OCI-LY1 (cell line): ENCODE measurements around the gene LRRC51.

Source experiments
- H2AFZ ChIP-seq: fragments of 200-600 bp; sonication (generic), shearing (Covaris generic); 2 replicates; pipeline ENCODE4 v1.6.0; 2014; ENCODE audit warnings: antibody characterized with exemption, mild to moderate bottlenecking, low read length
- H3F3A ChIP-seq: fragments of 200-600 bp; sonication (generic), shearing (Covaris generic); 2 replicates; pipeline ENCODE4 v1.6.0; 2014; ENCODE audit warnings: mild to moderate bottlenecking, antibody characterized with exemption, low read length, moderate library complexity; ENCODE audit not compliant: insufficient read depth
- H3K27ac ChIP-seq: fragments of 200-600 bp; sonication (generic); 2 replicates; pipeline ENCODE4 v1.5.1; 2014; ENCODE audit warnings: low read length, mixed run types, mild to moderate bottlenecking, low read depth; ENCODE audit not compliant: poor library complexity, severe bottlenecking
- H3K27me3 ChIP-seq: fragments of 200-600 bp; sonication (generic); 2 replicates; pipeline ENCODE4 v1.6.0; 2014; ENCODE audit warnings: antibody characterized with exemption, mild to moderate bottlenecking, low read length, moderate library complexity; ENCODE audit not compliant: insufficient read depth
- H3K36me3 ChIP-seq: fragments of 200-600 bp; sonication (generic); 2 replicates; pipeline ENCODE4 v1.6.1; 2014; ENCODE audit warnings: mild to moderate bottlenecking, antibody characterized with exemption, low read length, moderate library complexity, mixed read lengths; ENCODE audit not compliant: insufficient read depth
- H3K4me1 ChIP-seq: fragments of 200-600 bp; sonication (generic); 2 replicates; pipeline ENCODE4 v1.5.1; 2014; ENCODE audit warnings: mild to moderate bottlenecking, low read length, moderate library complexity; ENCODE audit not compliant: insufficient read depth, severe bottlenecking
- H3K4me2 ChIP-seq: fragments of 200-600 bp; sonication (generic), shearing (Covaris generic); 2 replicates; pipeline ENCODE4 v1.6.1; 2014; ENCODE audit warnings: low read length
- H3K4me3 ChIP-seq: fragments of 200-600 bp; sonication (generic); 2 replicates; pipeline ENCODE4 v1.5.1; 2014; ENCODE audit warnings: low read length, low read depth, mild to moderate bottlenecking, mixed read lengths; ENCODE audit not compliant: poor library complexity, severe bottlenecking
- H3K79me2 ChIP-seq: fragments of 200-600 bp; shearing (Covaris generic); 2 replicates; pipeline ENCODE4 v1.6.1; 2016; ENCODE audit warnings: mixed run types, low read length, mixed read lengths; ENCODE audit not compliant: insufficient read depth
- H3K9ac ChIP-seq: fragments of 200-600 bp; sonication (generic), shearing (Covaris generic); 2 replicates; pipeline ENCODE4 v1.6.1; 2014; ENCODE audit warnings: mild to moderate bottlenecking, low read length, mixed read lengths
- H3K9me2 ChIP-seq: fragments of 200-600 bp; sonication (generic), shearing (Covaris generic); 2 replicates; pipeline ENCODE4 v1.6.1; 2014; ENCODE audit warnings: low read depth, mild to moderate bottlenecking, low read length, mixed read lengths
- H3K9me3 ChIP-seq: fragments of 200-600 bp; shearing (Covaris generic); 2 replicates; pipeline ENCODE4 v1.6.1; 2014; ENCODE audit warnings: low read length, mixed read lengths
- H4K20me1 ChIP-seq: fragments of 200-600 bp; sonication (generic), shearing (Covaris generic); 2 replicates; pipeline ENCODE4 v1.6.0; 2016; ENCODE audit warnings: mild to moderate bottlenecking, low read length; ENCODE audit not compliant: insufficient read depth
- EZH2 ChIP-seq: fragments of 200-600 bp; sonication (generic), shearing (Covaris generic); IDR thresholded peaks from 2 replicates; pipeline ENCODE4 v1.8.0; 2017; ENCODE audit warnings: borderline replicate concordance, mixed run types, mild to moderate bottlenecking, antibody characterized with exemption, low read length, moderate library complexity, mixed read lengths
- TF ChIP-seq, protein P1 (sequence below): fragments of 200-600 bp; sonication (generic), shearing (Covaris generic); IDR thresholded peaks from 2 replicates; pipeline ENCODE4 v1.5.1; 2017; ENCODE audit warnings: mild to moderate bottlenecking, antibody characterized with exemption, low read length, moderate library complexity, mixed read lengths

LRRC51 gene

GRCh38 chr11:72070491-72070890 is 10.2 kb upstream of the LRRC51 start:
- peaks cover 29% of the 10 kb centered on the region; the same call in 1 of the 2 replicates for H3K36me3 ChIP-seq
- peak overlapping the region; percentile 53 for H3K27ac ChIP-seq
- H3K4me2 ChIP-seq: peak overlapping the region; percentile 27; the same call in 1 of the 2 replicates
- no peak overlapping the region for H2AFZ ChIP-seq
- peaks cover 73% of the 10 kb centered on the region for H3K79me2 ChIP-seq
- no peak overlapping the region for H3K4me3 ChIP-seq
- no peaks in the 10 kb centered on the region for H3K9me3 ChIP-seq
- TF ChIP-seq, protein P1, sequence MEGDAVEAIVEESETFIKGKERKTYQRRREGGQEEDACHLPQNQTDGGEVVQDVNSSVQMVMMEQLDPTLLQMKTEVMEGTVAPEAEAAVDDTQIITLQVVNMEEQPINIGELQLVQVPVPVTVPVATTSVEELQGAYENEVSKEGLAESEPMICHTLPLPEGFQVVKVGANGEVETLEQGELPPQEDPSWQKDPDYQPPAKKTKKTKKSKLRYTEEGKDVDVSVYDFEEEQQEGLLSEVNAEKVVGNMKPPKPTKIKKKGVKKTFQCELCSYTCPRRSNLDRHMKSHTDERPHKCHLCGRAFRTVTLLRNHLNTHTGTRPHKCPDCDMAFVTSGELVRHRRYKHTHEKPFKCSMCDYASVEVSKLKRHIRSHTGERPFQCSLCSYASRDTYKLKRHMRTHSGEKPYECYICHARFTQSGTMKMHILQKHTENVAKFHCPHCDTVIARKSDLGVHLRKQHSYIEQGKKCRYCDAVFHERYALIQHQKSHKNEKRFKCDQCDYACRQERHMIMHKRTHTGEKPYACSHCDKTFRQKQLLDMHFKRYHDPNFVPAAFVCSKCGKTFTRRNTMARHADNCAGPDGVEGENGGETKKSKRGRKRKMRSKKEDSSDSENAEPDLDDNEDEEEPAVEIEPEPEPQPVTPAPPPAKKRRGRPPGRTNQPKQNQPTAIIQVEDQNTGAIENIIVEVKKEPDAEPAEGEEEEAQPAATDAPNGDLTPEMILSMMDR: no peak
- no peak for TF ChIP-seq EZH2
- H3K9me2 ChIP-seq: no peaks in the 10 kb centered on the region
- H3F3A ChIP-seq: no peaks in the 10 kb centered on the region
- peaks cover 50% of the 10 kb centered on the region for H3K4me1 ChIP-seq
- H3K9ac ChIP-seq: no peak overlapping the region; the same call in 1 of the 2 replicates
- no peaks in the 10 kb centered on the region for H4K20me1 ChIP-seq
- no peaks in the 10 kb centered on the region for H3K27me3 ChIP-seq

DNA sequence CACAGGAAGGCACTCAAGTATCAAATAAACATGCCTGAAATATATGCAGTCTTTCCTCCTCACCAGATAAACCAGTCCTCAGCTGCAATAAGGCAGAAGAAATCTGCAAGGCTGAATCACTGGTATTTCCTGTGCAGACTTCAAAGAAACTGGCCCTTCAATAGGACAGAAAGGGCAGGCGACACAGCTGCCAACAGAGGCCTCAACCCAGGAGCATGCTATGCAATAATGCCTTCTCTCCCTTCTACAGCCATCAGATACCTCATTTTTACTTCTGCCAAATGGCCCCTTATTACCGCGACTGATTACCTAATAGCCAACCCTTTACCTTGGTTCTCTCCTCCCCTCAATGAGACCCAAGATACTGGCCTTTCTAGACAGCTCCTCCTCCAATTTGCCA is 8.3 kb upstream of the LRRC51 start:
- Histone ChIP-seq H3K27ac (peak overlapping the region; percentile 63), H4K20me1 (no peaks in the 10 kb centered on the region), H3K79me2 (peaks cover 81% of the 10 kb centered on the region), H3K9ac (no peak overlapping the region; the same call in 1 of the 2 replicates), H3K4me1 (peaks cover 63% of the 10 kb centered on the region), H3K4me3 (no peak overlapping the region), H3F3A (no peaks in the 10 kb centered on the region), H3K36me3 (peaks cover 24% of the 10 kb centered on the region; the same call in 1 of the 2 replicates), H3K4me2 (peak overlapping the region; percentile 27; the same call in 1 of the 2 replicates), H3K9me3 (no peaks in the 10 kb centered on the region), H2AFZ (no peak overlapping the region), H3K27me3 (no peaks in the 10 kb centered on the region), H3K9me2 (no peaks in the 10 kb centered on the region)
- TF ChIP-seq EZH2: no peak
- TF ChIP-seq, protein P1: no peak

- no peak overlapping the region for H3K4me3 ChIP-seq
- peaks cover 11% of the 10 kb centered on the region; the same call in 1 of the 2 replicates for H3K36me3 ChIP-seq
- no peak overlapping the region for H3K9ac ChIP-seq
- H3K4me1 ChIP-seq: peaks cover 69% of the 10 kb centered on the region
- no peak overlapping the region for H3K4me2 ChIP-seq
- no peaks in the 10 kb centered on the region for H3F3A ChIP-seq
- TF ChIP-seq, protein P1: peak; percentile 41
- no peak for TF ChIP-seq EZH2
- H3K79me2 ChIP-seq: peaks cover 89% of the 10 kb centered on the region
- no peaks in the 10 kb centered on the region for H4K20me1 ChIP-seq
- no peaks in the 10 kb centered on the region for H3K9me2 ChIP-seq
- H3K27me3 ChIP-seq: no peaks in the 10 kb centered on the region
- no peak overlapping the region for H2AFZ ChIP-seq
- H3K27ac ChIP-seq: peak overlapping the region; percentile 1
- no peaks in the 10 kb centered on the region for H3K9me3 ChIP-seq
These were observed 5.5 kb upstream of the LRRC51 start for GRCh38 chr11:72075109-72075508.
